SJSA1 (cell line): ENCODE data around the gene ETV3. TPM values are rescaled to one million over a fixed set of nuclear protein-coding genes. Genes with fewer than 3 reads are reported as not detected.
"Not testable (repeated sequence)": the region's sequence is repeated elsewhere in the genome, so short reads cannot be mapped to it uniquely, and the experiment has no call there.

ENCODE experiments used
- DNase-seq, 2 experiments: peaks; one replicate each; pipeline ENCODE4 v3.0.0-alpha.2; 2015 to 2020; ENCODE audit warnings: low spot score in 2 of 2, low read depth in 1 of 2
- H3K27ac ChIP-seq: fragments of 250-450 bp; sonication (Bioruptor Pico); 2 replicates; pipeline ENCODE4 v1.5.1; 2020; ENCODE audit warnings: mild to moderate bottlenecking, moderate library complexity
- H3K27me3 ChIP-seq: fragments of 250-450 bp; sonication (Bioruptor Pico); replicated peaks from 2 replicates; pipeline ENCODE4 v1.5.1; 2020; ENCODE audit warnings: mild to moderate bottlenecking, moderate library complexity
- H3K36me3 ChIP-seq: fragments of 250-450 bp; sonication (Bioruptor Pico); 2 replicates; pipeline ENCODE4 v1.5.1; 2020; ENCODE audit warnings: mild to moderate bottlenecking
- H3K4me1 ChIP-seq: fragments of 250-450 bp; sonication (Bioruptor Pico); replicated peaks from 2 replicates; pipeline ENCODE4 v1.6.1; 2021; ENCODE audit warnings: mild to moderate bottlenecking
- H3K4me3 ChIP-seq: fragments of 250-450 bp; sonication (Bioruptor Pico); 2 replicates; pipeline ENCODE4 v1.5.1; 2020; ENCODE audit warnings: mild to moderate bottlenecking
- H3K9me3 ChIP-seq: fragments of 250-450 bp; sonication (Bioruptor Pico); replicated peaks from 2 replicates; pipeline ENCODE4 v1.5.1; 2020; ENCODE audit warnings: mild to moderate bottlenecking
- total RNA-seq: library from RNA; depleted of rRNA; stranded (reverse); fragments of >200 nt; shearing (Covaris generic); gene quantifications from 2 replicates; pipeline ENCODE4 v1.2.3, GENCODE V29; 2014; rRNA removed

ETV3 gene
- 7.9 and 11.2 TPM in 2 replicates for total RNA-seq

DNA sequence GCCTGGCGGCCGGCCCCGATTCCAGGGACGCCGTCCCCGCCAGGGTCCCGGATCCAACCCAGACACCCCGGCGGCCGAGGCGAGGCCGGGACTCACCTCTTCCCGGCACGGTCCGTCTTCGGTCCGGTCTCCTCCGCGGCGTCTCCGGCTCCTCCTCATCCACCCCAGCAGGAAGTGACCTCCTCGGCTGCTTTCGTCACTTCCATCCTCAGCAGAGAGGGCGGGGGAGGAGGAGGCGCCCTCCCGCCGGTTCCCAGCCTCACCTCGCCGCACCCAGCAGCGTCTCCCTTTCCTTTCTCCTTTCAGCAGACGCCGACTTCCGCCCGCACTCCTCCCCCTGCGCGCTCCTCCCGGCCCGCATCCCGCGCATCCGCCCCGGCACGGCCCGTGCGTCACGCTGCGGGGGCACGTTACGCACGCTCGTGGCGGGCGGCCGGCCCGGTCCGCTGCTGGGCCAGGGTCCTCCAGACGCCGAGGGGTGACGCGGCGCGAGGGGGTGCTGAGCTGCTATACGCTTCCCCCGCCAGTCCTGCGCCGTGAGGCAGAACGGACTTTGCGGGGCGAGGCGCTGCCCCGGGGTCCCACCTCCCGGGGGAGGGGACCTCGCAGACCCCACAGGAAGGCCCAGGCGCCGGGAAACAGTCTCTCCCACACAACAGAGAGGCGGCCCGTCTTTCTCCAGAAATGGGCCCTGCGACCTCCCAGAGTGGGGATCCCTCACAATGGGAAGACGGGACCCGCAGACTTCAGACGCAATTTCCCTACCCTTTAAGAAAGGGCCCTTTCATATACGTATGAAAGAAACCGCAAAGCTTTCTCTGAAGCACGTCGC is at the start of gene ETV3:
TSS of gene ETV3 (minus strand) at position 176 of the 832 bp plus-strand sequence. CDS start 2,043 bp downstream, outside the sequence.
- peak within 1 kb of the TSS; percentile 72 for H3K4me3 ChIP-seq
- peaks cover 22% of the 10 kb centered on the region for H3K4me1 ChIP-seq
- H3K27ac ChIP-seq, result peak within 1 kb of the TSS; percentile 96
- H3K9me3 ChIP-seq, result no peaks in the 10 kb centered on the region
- H3K27me3 ChIP-seq, result no peaks in the 10 kb centered on the region
- peaks cover 42% of the 10 kb centered on the region for H3K36me3 ChIP-seq
- DNase-seq, result peak; percentile 95 to 97

DNA sequence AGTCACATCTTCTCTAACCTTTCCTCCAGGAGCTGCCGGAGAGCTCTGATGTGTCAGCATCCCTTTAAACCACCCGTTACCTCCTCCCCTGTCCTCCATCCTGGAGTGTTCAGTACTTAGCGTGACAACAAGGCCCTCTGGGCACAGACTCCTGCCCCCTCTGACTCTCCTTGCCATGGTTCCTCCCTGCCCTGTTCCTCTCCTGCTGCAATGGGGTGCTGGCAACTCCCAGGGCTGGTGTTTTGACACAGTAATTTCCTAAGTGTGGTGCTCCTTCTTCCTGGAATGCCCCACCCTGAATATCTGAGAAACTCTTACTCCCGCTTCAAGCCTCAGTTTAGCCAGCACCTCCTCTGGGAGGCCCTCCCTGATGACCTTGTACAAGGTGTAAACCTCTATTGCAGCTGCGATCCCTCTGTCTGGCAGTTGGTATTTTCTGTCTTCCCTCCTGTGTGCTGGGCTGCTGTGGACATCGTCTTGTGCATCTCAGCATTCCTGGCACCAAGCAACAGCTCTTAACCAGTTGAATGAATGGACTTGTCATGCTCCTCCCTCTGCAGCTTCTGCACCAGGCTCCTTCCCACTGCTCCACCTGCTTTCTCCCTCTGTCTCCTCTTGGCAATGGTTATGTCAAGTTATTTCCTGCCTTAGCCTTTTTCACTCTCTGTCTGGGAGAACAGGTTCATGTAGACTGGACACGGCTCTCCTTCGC is 48.2 kb upstream of the ETV3 start:
- Histone ChIP-seq H3K4me3 (no peak overlapping the region), H3K36me3 (no peaks in the 10 kb centered on the region), H3K4me1 (no peaks in the 10 kb centered on the region), H3K27me3 (0 out of 2 replicates have a peak, but pooled peaks cover 5% of the 10 kb centered on the region), H3K9me3 (no peaks in the 10 kb centered on the region), H3K27ac (no peak overlapping the region)
- DNase-seq, result no peak

DNA sequence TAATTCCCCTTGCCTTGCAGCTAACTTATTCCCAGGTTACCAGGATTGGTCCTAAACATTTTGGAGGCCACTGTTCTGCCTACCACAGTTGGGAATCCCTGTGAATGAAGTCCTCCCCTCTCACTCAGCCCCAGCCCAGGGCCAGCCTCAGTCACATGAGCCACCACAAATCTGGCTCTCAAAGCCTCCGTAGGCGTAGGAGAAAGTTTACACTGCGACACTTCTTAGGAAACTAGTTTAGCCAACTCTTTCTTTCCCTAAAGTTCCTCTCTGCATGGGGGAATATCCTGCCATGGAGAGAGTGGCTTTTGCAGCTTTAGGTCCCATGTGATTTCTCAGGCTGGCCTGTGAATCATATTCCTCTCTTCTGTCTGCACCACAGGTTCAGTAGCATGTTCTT is 45.7 kb upstream of the ETV3 start:
- Histone ChIP-seq H3K36me3 (no peaks in the 10 kb centered on the region), H3K9me3 (no peaks in the 10 kb centered on the region), H3K4me1 (no peaks in the 10 kb centered on the region), H3K27ac (no peak overlapping the region), H3K27me3 (no peaks in the 10 kb centered on the region), H3K4me3 (no peak overlapping the region)
- no peak for DNase-seq

DNA sequence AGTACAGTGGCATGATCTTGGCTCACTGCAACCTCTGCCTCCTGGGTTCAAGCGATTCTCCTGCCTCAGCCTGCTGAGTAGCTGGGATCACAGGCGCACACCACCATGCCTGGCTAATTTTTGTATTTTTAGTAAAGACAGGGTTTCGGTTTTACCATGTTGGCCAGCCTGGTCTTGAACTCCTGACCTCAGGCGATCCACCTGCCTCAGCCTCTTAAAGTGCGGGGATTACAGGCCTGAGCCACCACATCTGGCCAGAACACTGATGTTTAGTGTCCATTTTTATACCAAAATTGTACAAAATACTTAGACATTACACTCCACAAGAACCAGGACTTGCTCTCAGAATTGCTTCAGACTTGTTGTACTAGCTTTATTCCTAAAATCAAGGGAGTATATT is 44.2 kb upstream of the ETV3 start:
- H3K27ac ChIP-seq, result not testable (repeated sequence)

DNA sequence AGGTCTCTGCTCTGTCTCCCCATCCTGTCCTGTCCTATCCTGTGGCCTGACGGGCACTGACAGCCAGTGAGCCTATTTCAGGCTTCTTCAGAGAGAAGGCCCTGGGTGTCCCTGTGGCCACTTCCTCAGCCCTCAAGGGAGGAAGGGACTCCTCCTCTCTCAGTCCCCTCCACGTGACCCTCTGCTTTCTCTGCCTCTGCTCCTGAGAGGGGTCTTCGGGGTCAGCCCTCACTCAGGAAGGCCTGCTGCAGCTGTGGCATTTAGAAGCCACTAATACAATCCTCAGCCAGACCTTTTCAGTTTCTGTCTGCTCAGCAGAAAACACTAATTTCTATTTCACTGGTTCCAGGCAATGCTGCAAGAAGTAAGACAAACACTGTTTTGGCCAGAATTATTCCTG is 43.6 kb upstream of the ETV3 start:
- Histone ChIP-seq H3K4me1 (no peaks in the 10 kb centered on the region), H3K9me3 (no peaks in the 10 kb centered on the region), H3K27me3 (no peaks in the 10 kb centered on the region), H3K36me3 (no peaks in the 10 kb centered on the region), H3K4me3 (no peak overlapping the region), H3K27ac (no peak overlapping the region)
- no peak for DNase-seq

More for the DNA sequence above, 44.2 kb upstream of the ETV3 start:
- not testable (repeated sequence) for H3K4me3 ChIP-seq, DNase-seq, H3K9me3 ChIP-seq, H3K4me1 ChIP-seq, H3K27me3 ChIP-seq, H3K36me3 ChIP-seq

DNA sequence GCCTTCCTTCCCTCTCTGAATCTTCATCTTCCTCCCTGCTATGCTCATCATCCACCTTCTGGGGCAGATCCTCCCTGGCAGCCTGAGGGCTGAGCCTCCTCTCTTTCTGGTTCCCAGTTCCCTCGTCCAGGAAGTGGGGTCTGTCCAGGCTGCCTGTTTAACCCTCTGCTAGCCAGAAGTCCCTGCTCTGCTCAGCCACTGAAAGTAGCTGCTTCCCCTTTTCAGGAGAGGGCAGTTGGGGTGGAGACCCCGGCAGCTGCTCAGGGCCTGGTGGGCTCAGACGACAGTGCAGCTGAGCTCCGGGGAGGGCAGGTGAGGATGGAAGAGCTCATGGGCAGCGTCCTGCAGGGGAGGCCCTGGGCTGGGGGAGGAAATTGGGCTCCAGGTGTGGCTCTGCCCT is 43.1 kb upstream of the ETV3 start:
- no peak for DNase-seq
- Histone ChIP-seq H3K27me3 (no peaks in the 10 kb centered on the region), H3K27ac (no peak overlapping the region), H3K36me3 (no peaks in the 10 kb centered on the region), H3K4me1 (no peaks in the 10 kb centered on the region), H3K9me3 (no peaks in the 10 kb centered on the region), H3K4me3 (no peak overlapping the region)

GRCh38 chr1:157178490-157178889 is 40.3 kb upstream of the ETV3 start:
- no peak overlapping the region for H3K27ac ChIP-seq
- no peaks in the 10 kb centered on the region for H3K27me3 ChIP-seq
- no peaks in the 10 kb centered on the region for H3K4me1 ChIP-seq
- H3K36me3 ChIP-seq, result no peaks in the 10 kb centered on the region
- H3K4me3 ChIP-seq, result no peak overlapping the region
- DNase-seq, result no peak
- H3K9me3 ChIP-seq, result no peaks in the 10 kb centered on the region

GRCh38 chr1:157177733-157178394 is 39.7 kb upstream of the ETV3 start:
- no peak overlapping the region for H3K4me3 ChIP-seq
- no peaks in the 10 kb centered on the region for H3K9me3 ChIP-seq
- no peak overlapping the region for H3K27ac ChIP-seq
- H3K4me1 ChIP-seq, result no peaks in the 10 kb centered on the region
- H3K27me3 ChIP-seq, result no peaks in the 10 kb centered on the region
- no peaks in the 10 kb centered on the region for H3K36me3 ChIP-seq
- DNase-seq, result no peak

- no peak for DNase-seq
- Histone ChIP-seq H3K27me3 (no peaks in the 10 kb centered on the region), H3K36me3 (no peaks in the 10 kb centered on the region)
Measured at GRCh38 chr1:157176591-157177121, 38.5 kb upstream of the ETV3 start.

GRCh38 chr1:157176016-157176415 is 37.8 kb upstream of the ETV3 start:
- Histone ChIP-seq H3K4me3 (no peak overlapping the region), H3K27me3 (no peaks in the 10 kb centered on the region), H3K36me3 (no peaks in the 10 kb centered on the region), H3K4me1 (no peaks in the 10 kb centered on the region), H3K9me3 (no peaks in the 10 kb centered on the region), H3K27ac (no peak overlapping the region)
- DNase-seq, result no peak

More at GRCh38 chr1:157176591-157177121, 38.5 kb upstream of the ETV3 start:
- no peak overlapping the region for H3K27ac ChIP-seq
- H3K4me1 ChIP-seq, result no peaks in the 10 kb centered on the region
- H3K9me3 ChIP-seq, result no peaks in the 10 kb centered on the region
- no peak overlapping the region for H3K4me3 ChIP-seq

DNA sequence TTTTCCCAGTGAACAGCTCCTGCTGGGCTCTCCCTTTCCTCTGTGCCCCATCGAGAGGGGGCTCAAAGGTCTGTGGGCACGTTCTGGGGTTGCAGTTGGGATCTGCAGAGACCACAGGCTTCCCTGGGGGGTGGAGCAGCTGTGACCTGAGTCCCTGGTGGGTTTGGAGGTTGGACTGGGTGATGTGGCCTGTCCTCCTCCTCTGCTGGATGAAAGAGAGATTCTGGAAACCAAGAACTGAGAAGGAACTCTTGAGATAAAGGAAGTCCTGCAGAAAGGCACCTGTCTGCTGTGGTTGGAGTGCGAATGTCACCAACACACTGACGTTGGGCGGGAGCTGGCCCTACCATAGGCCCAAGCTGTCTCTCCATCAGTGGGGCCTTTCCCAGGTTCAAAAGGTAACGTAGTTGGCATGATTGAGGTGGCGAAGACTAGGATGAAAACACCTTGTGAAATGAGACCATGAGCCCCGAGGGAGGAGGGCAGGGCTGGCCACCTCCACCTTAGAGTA is 35.8 kb upstream of the ETV3 start:
- no peak for DNase-seq
- Histone ChIP-seq H3K27me3 (peaks cover 8% of the 10 kb centered on the region), H3K4me1 (no peaks in the 10 kb centered on the region), H3K4me3 (no peak overlapping the region), H3K36me3 (no peaks in the 10 kb centered on the region), H3K9me3 (no peaks in the 10 kb centered on the region), H3K27ac (no peak overlapping the region)

- DNase-seq, H3K9me3 ChIP-seq, H3K36me3 ChIP-seq, H3K4me1 ChIP-seq, H3K4me3 ChIP-seq, H3K27ac ChIP-seq: not testable (repeated sequence)
- peaks cover 10% of the 10 kb centered on the region for H3K27me3 ChIP-seq
Measured at GRCh38 chr1:157173241-157173640, 35.0 kb upstream of the ETV3 start.

GRCh38 chr1:157172591-157172990 is 34.4 kb upstream of the ETV3 start:
- not testable (repeated sequence) for H3K4me3 ChIP-seq, DNase-seq, H3K4me1 ChIP-seq, H3K36me3 ChIP-seq, H3K27ac ChIP-seq, H3K9me3 ChIP-seq
- H3K27me3 ChIP-seq, result peaks cover 10% of the 10 kb centered on the region
